Breast epithelium (tissue), 3 donors: ENCODE measurements around the gene ADAM33.

Experiments used
- CTCF ChIP-seq, 3 donors: fragments of 450-650 bp; IDR thresholded peaks; one replicate each; pipeline ENCODE4 v1.5.1; 2016 to 2017; ENCODE audit warnings: antibody characterized with exemption in 3 of 3, mild to moderate bottlenecking in 3 of 3, moderate library complexity in 3 of 3
- POLR2AphosphoS5 ChIP-seq, 3 donors: sonication (generic); formaldehyde crosslinking; IDR thresholded peaks; one replicate each; pipeline ENCODE4 v1.6.1; 2017; ENCODE audit warnings: antibody characterized with exemption in 3 of 3

GRCh38 chr20:3678198-3678597 lies 3.6 kb downstream of the ADAM33 start:
- TF ChIP-seq CTCF (IDR thresholded peaks at IDR 0.05) (no peak), POLR2AphosphoS5 (IDR thresholded peaks at IDR 0.05) (no peak)
